Activated CD4-positive, alpha-beta T cell treated with anti-CD3 and anti-CD28 coated beads for 1 hour (primary cell): ENCODE data around the gene PDE1A.

Experiments used
- DNase-seq: peaks from one replicate; pipeline ENCODE4 v3.0.0-alpha.2; 2020

The PDE1A gene

GRCh38 chr2:182186132-182186735, 240.6 kb downstream of the PDE1A start:
- no peak for DNase-seq

GRCh38 chr2:182182436-182182835, 244.4 kb downstream of the PDE1A start:
- no peak for DNase-seq

DNA sequence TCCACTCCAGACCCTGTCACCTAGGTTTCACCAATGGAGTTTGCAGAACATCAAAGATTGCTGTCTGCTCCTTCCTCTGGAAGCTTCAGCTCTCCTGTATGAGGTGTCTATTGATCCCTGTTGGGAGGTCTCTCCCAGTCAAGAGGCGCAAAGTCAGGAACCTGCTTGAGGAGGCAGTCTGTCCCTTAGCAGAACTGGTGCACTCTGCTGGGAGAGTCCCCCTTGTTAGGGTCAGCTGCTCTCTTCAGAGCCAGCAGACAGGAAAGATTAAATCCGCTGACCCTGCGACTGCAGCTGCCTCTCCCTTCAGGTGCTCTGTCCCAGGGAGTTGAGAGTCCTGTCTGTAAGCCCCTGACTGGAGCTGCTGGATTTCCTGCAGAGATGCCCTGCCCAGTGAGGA, 245.5 kb downstream of the PDE1A start:
- DNase-seq, result no peak

DNA sequence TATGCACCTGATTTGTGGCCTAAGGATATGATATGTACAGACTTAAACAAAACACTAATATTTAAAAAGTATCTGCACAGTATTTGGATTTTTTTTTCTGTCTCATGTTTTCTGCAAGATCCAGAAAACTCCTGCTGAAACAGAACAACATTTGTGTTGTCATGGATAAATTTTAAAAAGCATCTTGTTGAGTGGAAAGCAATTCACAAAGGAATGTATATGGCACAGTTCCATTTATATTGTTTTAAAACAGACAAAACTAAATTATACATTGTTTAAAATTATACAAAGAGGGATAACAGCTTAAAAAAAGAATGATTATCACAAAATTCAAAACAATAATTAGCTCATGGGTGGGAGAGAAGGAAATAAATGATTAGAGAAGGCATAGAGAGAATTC, 247.7 kb downstream of the PDE1A start:
- no peak for DNase-seq

DNA sequence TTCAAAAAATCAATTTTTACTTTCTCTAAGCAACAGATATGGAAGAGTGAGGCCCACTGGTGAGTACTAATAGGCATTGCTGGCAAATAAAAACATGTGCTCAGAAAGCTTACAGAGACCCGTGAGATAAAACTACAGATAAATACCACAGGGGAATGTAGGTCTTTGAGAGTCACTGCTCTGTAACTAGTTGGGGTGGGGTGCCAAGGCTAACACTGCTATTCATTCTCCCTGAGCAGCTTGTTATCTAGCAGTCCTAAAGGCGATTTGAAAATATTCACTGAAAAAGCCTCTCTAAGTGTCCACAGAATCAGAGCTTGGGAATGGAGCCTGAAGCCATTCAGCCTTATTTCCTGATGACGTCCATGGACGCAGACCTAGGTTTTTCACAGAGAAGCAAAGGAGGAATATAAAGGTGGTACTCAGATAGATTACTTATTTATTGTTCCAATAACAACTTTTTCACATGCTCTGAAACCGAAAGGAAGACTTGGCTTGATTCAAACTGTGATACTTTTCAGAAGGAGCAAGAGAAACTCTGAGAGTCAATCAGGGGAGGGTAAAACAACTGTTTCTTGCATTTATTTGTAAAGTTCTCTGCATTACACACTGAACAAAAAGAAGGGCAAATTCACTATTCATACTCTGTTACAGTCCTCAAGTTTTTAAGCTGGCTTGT, 252.8 kb downstream of the PDE1A start:
- DNase-seq, result no peak

- no peak for DNase-seq
Measured at GRCh38 chr2:182170341-182170740, 256.5 kb downstream of the PDE1A start.

DNA sequence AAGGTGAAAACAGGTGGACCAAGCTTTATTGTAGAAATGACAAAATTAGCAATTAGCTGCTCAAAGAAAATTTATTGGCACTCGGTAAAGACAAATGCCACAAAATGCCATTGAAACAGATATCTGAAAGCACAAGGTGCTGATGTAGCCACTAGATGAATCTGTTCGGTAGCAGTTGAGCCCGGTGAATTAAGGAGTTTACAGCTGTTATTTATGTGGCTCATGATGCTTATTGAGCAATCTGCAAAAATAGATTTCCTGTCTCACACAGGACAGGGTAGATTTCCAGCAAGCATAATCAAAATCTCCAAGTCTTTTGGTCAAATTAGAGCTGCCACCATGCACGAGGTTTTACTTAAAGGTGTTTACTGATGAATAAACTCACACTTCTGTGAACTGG, 259.0 kb downstream of the PDE1A start:
- no peak for DNase-seq

DNA sequence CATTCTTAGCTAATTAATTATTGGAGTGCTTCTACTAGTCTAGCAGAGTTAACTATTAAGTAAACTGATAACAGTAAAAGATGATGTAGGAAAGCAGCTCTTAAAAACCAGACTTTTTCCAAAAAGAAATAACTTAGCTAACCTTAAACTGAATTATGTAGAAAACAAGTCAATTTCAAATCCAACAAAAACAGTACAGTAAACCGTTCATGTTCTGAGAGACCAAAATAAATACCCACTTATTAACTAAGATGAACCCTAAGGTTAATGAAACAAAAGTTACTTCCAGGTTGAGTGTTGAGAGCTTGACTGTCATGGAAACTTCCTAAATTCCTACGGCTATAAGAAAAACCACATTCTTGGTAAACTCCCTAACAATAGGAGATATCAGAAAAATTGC, 260.0 kb downstream of the PDE1A start:
- no peak for DNase-seq

GRCh38 chr2:182166406-182166805, 260.4 kb downstream of the PDE1A start:
- no peak for DNase-seq

GRCh38 chr2:182165202-182165601, 261.6 kb downstream of the PDE1A start:
- DNase-seq, result no peak

DNA sequence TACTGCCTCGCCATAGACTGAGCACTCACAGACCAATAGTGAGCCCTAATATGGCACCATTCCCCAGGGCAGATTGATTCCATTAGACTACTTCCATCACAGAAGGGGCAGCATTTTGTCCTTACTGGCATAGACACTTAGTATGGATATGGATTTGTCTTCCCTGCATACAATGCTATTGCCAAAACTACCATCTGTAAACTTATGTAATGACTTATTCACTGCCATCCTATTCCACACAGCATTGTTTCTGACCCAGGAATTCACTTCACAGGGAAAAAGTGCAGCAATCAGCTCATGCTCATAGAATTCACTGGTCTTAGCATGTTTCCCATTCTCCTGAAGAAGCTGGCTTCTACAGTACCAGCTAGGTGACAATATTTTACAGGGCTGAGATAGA, 262.1 kb downstream of the PDE1A start:
- no peak for DNase-seq

- no peak for DNase-seq
Measured at GRCh38 chr2:182163878-182164277, 263.0 kb downstream of the PDE1A start.

DNA sequence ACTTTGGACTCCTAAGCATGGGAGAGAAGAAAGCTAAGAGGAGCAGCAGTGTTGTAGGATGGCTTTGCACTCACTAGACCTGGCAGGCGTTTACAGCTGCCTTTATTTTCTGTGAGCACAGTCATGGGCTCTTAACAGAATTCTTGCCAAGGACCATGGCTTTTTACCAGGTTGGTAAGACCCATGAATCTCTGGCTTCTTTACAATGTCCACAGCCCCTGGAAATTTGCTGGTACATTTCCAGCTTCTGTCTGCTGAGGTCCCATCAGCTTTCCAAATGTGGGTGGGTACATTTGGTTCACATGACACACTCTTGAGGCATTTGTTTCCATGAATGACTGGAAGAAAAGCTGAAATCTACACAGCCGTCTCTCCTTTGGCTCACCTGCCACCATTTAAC, 278.5 kb downstream of the PDE1A start:
- no peak for DNase-seq

- no peak for DNase-seq
Measured at GRCh38 chr2:182144776-182145165, 282.1 kb downstream of the PDE1A start.

DNA sequence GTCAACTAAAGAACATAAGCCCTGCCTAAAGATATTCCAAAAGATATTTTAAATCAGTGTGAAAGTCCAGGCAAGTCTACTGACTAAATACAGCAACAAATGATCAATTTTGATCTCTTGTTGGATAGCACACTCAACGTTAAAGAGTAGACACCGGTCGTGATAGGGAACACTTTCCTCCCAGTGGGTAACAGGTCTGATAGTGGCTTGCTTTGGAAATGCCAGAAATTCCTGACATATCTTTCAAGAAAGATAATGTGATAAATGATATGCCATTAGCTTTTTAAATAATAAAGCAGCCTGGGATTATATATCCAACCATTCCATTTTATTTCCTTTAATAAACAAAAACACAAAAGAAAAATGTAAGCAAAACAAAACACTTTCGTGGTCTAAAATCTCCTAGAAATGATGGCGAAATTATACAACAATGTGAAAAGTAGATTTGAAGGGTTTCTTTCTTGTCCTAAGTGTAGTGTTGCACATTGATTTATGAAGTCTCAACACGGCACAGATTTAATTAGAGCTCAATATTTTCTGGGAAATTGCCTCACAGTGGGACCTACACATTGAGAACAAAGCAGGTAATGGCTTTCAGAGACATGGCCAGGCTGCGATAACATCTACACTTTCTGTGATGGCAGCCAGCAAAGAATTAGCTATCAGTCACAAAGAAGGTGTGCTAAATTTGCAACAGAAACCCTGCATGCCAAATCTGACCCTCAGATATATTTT, 282.6 kb downstream of the PDE1A start:
- no peak for DNase-seq

GRCh38 chr2:182142062-182142461, 284.8 kb downstream of the PDE1A start:
- no peak for DNase-seq

DNA sequence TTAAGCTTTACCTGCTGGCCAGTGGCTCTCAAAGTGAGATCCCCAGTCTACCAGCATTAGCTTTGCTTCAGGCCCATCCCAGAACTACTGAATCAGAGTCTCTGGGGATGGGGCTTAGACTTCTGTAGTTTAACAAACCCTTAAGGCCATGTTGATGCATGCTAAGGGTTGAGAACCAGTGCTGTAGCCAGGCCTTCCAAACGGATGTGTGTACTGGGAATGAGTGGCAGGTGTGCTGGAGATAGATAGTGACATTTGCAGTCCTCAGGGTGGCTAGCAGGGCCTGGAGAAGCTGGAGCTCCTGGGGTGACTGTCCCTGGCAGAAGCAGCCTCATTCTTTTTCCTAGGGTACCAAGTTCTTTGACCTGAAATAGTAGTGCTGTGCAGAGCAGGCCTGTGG, 292.6 kb downstream of the PDE1A start:
- no peak for DNase-seq

DNA sequence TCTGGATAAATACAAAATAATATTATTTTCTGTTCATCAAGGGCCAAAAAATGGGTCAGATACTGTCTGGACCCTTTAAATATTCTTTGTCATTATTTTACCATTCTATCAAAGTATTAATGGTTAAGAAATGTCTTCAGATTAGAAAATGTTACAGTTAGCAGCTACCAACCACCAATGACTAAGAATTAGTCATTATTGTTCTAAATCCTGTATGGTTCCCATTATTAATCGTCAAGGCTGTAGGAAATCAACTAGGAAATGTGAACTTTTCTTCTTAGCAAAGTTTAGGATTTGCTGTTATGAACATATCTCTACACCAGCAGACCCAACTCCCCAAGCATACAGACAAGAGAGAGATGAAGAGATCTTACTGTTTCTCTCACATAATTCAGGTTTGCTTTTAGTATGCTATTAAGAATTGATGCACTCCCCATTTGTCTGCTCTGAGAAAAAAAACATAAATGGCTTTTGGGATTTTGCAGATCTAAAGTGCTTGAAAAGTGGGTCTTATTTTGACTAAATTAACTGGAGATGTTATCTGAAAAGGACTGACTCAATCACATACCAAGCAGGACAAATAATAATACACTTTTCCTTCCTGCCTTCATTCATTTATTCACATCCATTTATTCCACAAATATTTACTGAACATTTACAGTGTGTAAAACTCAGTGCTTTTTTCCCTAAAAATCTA, 293.5 kb downstream of the PDE1A start:
- DNase-seq, result no peak

DNA sequence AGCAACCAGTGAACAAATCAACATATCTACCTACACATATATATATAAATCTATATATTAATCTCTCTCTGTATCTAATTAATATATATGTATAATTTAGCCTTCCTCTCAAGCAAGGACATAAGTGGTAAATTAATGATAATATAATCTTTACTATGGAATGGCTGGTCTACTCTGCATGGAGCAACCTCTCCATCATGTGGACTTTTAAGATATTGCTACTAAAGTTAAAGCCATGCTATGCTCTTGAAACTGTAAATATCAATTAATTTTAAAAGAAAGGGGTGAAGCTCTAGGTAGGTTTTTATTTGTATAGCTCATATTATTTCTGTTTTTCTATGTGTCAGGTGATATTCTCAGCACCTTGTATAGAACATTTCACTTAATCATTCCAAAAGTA, 294.2 kb downstream of the PDE1A start:
- DNase-seq, result no peak

GRCh38 chr2:182128821-182129707, 297.8 kb downstream of the PDE1A start:
- no peak for DNase-seq

DNA sequence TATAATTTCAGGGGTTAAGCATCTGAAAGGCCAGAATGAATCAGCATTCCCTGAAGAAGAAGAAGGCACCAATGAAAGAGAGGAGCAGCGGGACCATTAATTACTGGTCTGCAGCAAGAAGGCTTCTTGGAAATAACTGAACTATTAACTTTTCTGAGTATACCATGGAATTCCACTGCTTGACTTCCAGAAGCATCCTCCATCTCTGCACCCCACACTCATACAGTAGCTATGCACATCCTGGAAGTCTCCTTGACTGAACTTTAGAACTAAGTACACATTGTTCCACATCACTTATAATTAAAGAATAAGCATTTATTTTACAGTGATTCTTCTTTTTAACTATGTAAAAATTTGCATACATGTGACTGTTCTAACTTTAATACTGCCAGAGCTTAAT, 309.6 kb downstream of the PDE1A start:
- DNase-seq, result no peak

DNA sequence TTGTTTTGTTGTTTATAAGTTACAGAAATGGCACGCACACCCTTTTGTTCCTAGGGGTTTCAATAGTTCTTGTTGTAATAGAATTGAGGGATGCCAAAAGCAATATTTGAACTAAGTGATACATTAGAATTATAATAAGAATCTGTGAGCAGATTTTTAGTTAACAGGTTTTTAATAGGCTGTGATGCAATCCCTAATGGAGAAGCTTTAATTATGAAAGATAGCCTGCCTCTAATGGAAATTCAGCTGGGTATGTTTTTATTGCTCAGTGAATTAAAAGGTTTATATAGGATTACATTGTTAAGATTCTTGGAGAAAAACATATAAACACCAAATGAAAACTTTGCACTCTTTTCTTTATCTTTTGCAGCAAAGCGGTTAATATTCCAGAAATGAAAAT, 310.1 kb downstream of the PDE1A start:
- no peak for DNase-seq

- DNase-seq, result no peak
Measured at GRCh38 chr2:182115258-182115657, 311.6 kb downstream of the PDE1A start.
